ENCODE data around the gene VIPR1. TPM values are rescaled to one million over a fixed set of nuclear protein-coding genes. Genes with fewer than 3 reads are reported as not detected.
A peak's percentile ranks its signal among the peaks of the same experiment; 100 is the strongest.

Gene VIPR1
- total RNA-seq, 1 donor from 2014 or later: 1.6 TPM

DNA sequence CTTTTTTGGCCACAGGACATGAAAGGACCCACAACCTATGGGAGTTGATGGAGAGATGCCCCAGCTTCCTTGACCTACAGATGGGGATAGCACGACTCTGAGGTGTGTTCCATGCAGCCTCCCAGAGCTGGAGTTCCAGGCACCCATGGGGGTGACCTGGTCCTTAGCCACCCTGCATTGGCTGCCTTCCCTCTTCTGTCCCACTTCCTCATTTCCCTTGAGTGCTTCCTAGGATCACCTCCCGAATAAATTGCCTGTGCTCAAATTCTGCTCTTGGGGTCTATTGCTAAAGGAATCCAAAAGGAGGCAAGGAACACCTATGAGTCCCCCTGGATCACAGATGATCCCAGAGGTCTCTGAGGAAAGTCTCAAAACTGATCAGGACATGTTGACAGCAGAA, 24.7 kb upstream of the VIPR1 start:
- peaks cover 0 to 5% (median 0%) of the 10 kb centered on the region in 3 donors for H3K27me3 ChIP-seq (ENCODE audit: control insufficient read depth in 3 of 3, insufficient read depth in 3 of 3, low read length in 3 of 3)
- H3K27ac ChIP-seq (ENCODE audit: low read depth, low read length): no peak overlapping the region
- no peak overlapping the region for H3K4me3 ChIP-seq (ENCODE audit: low read length in 3 of 3)
- H3K36me3 ChIP-seq (ENCODE audit: control insufficient read depth in 3 of 3, insufficient read depth in 3 of 3, low read length in 3 of 3): no peaks in the 10 kb centered on the region
- no peaks in the 10 kb centered on the region for H3K4me1 ChIP-seq (ENCODE audit: control insufficient read depth in 3 of 3, insufficient read depth in 3 of 3, low read length in 3 of 3)
- H3K9ac ChIP-seq (ENCODE audit: low read depth in 1 of 3, low read length in 3 of 3): no peak overlapping the region
- peaks cover 0 to 3% (median 2%) of the 10 kb centered on the region in 3 donors for H3K9me3 ChIP-seq (ENCODE audit: control insufficient read depth in 3 of 3, low read length in 3 of 3)

DNA sequence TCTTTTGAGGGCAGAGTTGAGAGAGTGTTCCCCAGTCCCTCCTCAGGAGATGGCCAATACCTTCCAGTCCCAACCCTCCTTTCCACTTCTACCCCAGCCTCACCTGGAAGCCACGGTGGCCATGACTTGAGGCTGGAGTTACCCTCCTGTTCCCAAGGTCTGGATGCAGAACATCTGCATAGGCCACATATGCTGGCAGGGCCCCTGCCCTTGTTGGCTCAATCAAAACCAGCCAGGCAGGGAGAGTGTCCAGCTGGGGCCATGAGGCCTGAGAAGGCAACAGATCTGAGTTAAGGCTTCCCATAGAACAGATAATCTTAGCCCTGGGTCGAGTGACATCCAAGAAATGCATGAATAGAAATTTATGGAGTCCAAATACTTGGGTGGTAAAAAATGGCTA, 23.6 kb upstream of the VIPR1 start:
- H3K4me3 ChIP-seq (ENCODE audit: low read length in 3 of 3): no peak overlapping the region

DNA sequence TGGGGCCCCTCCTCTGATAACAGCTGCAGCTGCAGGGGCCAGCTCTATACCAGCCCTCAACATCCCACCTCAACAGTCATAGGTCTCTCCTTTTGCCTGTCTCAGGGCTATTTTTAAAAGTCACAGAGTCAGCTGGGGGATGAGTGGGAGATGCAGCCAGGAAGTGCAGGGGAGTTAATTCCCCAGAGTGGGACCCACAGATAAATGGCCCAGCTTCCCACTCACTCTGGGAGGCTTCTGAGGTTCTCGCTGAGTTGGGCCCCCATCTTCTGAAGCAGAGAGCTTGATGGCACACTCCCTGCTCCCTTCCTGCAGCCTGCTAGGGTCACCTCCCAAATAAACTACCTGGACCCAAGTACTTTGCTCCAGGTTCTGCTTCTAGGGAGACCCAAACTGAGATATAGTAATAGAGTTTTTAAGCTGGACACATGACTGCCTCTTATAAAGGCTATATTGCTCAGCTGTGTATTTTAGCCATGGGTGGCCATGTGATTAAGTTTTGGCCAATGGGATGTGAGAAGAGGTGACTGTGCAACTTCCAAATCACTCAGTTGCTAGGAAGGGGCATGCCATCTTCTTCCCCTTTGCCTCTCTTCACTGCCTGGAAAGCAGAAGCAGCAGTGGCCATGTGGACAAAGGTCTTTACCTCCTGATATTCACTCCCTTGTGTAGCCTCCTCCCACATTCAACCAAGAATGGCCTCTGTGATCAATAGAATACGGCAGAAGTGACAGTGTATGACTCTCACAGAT, 15.5 kb upstream of the VIPR1 start:
- peaks cover 6 to 16% (median 7%) of the 10 kb centered on the region in 3 donors for H3K4me1 ChIP-seq (ENCODE audit: control insufficient read depth in 3 of 3, insufficient read depth in 3 of 3, low read length in 3 of 3)
- no peak overlapping the region for H3K27ac ChIP-seq (ENCODE audit: low read depth, low read length)
- H3K4me3 ChIP-seq (ENCODE audit: low read length in 3 of 3): no peak overlapping the region
- no peaks in the 10 kb centered on the region for H3K9me3 ChIP-seq (ENCODE audit: control insufficient read depth in 3 of 3, low read length in 3 of 3)
- H3K9ac ChIP-seq (ENCODE audit: low read depth in 1 of 3, low read length in 3 of 3): no peak overlapping the region
- H3K27me3 ChIP-seq (ENCODE audit: control insufficient read depth in 3 of 3, insufficient read depth in 3 of 3, low read length in 3 of 3): no peaks in the 10 kb centered on the region
- H3K36me3 ChIP-seq (ENCODE audit: control insufficient read depth in 3 of 3, insufficient read depth in 3 of 3, low read length in 3 of 3): no peaks in the 10 kb centered on the region

More for the DNA sequence above, 23.6 kb upstream of the VIPR1 start:
- no peak overlapping the region for H3K27ac ChIP-seq (ENCODE audit: low read depth, low read length)
- no peaks in the 10 kb centered on the region for H3K4me1 ChIP-seq (ENCODE audit: control insufficient read depth in 3 of 3, insufficient read depth in 3 of 3, low read length in 3 of 3)
- peaks cover 0 to 3% (median 2%) of the 10 kb centered on the region in 3 donors for H3K9me3 ChIP-seq (ENCODE audit: control insufficient read depth in 3 of 3, low read length in 3 of 3)
- no peaks in the 10 kb centered on the region for H3K36me3 ChIP-seq (ENCODE audit: control insufficient read depth in 3 of 3, insufficient read depth in 3 of 3, low read length in 3 of 3)
- H3K27me3 ChIP-seq (ENCODE audit: control insufficient read depth in 3 of 3, insufficient read depth in 3 of 3, low read length in 3 of 3): no peaks in the 10 kb centered on the region
- H3K9ac ChIP-seq (ENCODE audit: low read depth in 1 of 3, low read length in 3 of 3): no peak overlapping the region

DNA sequence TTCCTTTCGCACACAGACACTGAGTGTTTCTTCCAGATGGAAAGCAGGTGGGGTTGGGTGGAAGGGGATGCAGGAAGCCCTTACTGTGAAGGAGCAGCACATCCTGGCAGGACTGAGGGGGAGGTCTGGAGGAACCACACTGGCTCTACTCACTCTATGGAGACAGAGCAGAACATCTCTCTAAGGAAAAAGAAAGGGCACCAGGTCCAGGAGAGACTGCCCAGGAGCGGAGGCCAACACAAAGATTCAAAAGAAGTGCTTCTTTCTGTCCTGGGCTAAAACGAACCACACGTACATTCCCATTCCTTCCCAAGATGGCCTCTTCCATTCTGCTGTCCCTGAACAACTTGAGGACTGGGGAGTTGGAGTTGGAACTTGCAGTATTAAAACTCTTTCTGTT, 13.8 kb upstream of the VIPR1 start:
- H3K4me1 ChIP-seq (ENCODE audit: control insufficient read depth in 3 of 3, insufficient read depth in 3 of 3, low read length in 3 of 3): peaks cover 6 to 16% (median 7%) of the 10 kb centered on the region in 3 donors
- H3K36me3 ChIP-seq (ENCODE audit: control insufficient read depth in 3 of 3, insufficient read depth in 3 of 3, low read length in 3 of 3): no peaks in the 10 kb centered on the region
- H3K9ac ChIP-seq (ENCODE audit: low read depth in 1 of 3, low read length in 3 of 3): no peak overlapping the region
- H3K27ac ChIP-seq (ENCODE audit: low read depth, low read length): no peak overlapping the region
- no peak overlapping the region for H3K4me3 ChIP-seq (ENCODE audit: low read length in 3 of 3)
- H3K27me3 ChIP-seq (ENCODE audit: control insufficient read depth in 3 of 3, insufficient read depth in 3 of 3, low read length in 3 of 3): no peaks in the 10 kb centered on the region
- H3K9me3 ChIP-seq (ENCODE audit: control insufficient read depth in 3 of 3, low read length in 3 of 3): no peaks in the 10 kb centered on the region

DNA sequence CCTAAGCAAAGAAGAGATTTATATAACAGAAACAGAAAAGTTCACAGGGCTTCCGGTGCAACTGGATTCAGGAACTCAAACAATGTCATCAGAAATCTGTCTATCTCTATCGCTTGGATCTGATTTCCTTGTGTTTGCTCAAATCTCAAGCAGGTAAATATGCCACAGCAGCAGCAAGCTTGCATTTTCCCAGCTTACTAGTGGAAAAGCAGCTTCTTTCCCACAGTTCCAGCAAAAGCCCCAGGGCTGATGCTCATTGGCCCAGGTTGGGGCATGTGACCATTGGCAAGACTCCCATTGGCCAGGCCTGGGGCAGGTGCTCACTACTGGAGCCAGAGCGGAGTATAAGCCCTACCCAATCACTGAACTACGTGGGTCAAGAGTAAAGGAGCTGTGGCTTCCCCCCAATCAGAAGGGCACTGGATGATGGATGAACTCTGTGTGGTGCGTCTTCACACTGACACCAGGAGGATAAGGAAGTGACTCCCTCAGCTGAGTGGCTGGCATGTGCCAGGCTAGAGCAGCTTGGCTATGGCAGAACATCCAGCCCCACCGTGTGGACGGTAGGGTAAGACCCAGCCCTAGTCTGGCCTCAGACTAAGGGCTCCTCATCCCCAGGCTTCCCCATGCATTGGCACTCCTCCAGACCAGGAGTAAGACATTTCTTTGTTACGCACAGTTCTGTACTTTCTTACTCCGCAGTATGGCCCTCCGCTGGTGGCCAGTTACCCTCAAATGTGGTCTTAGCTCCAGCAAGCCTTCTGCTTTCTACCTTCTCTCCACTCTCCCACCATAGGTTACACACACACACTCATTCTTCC, 13.1 kb upstream of the VIPR1 start:
- Histone ChIP-seq H3K27ac (ENCODE audit: low read depth, low read length) (no peak overlapping the region), H3K4me3 (ENCODE audit: low read length in 3 of 3) (no peak overlapping the region), H3K36me3 (ENCODE audit: control insufficient read depth in 3 of 3, insufficient read depth in 3 of 3, low read length in 3 of 3) (no peaks in the 10 kb centered on the region), H3K27me3 (ENCODE audit: control insufficient read depth in 3 of 3, insufficient read depth in 3 of 3, low read length in 3 of 3) (no peaks in the 10 kb centered on the region), H3K4me1 (ENCODE audit: control insufficient read depth in 3 of 3, insufficient read depth in 3 of 3, low read length in 3 of 3) (peaks cover 6 to 16% (median 7%) of the 10 kb centered on the region in 3 donors), H3K9me3 (ENCODE audit: control insufficient read depth in 3 of 3, low read length in 3 of 3) (no peaks in the 10 kb centered on the region), H3K9ac (ENCODE audit: low read depth in 1 of 3, low read length in 3 of 3) (no peak overlapping the region)

DNA sequence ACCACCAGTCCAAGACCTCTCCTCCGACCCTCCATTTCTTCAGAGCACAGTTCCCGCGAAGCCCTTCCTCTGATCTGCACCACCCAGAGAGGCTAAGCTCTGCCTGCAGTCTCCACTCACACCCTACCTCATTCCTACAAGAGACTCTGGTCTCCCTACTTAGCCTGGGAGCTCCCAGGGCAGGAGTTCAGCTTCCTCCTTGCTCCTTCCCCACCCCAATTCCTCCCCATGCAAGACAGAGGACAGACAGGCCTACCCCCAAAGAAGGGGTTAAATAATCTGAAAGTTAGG, 12.6 kb upstream of the VIPR1 start:
- H3K4me3 ChIP-seq (ENCODE audit: low read length in 3 of 3): no peak overlapping the region
- no peak overlapping the region for H3K27ac ChIP-seq (ENCODE audit: low read depth, low read length)
- H3K9ac ChIP-seq (ENCODE audit: low read depth in 1 of 3, low read length in 3 of 3): peak overlapping the region in 1 of 3 donors; percentile 40
- H3K27me3 ChIP-seq (ENCODE audit: control insufficient read depth in 3 of 3, insufficient read depth in 3 of 3, low read length in 3 of 3): no peaks in the 10 kb centered on the region
- no peaks in the 10 kb centered on the region for H3K36me3 ChIP-seq (ENCODE audit: control insufficient read depth in 3 of 3, insufficient read depth in 3 of 3, low read length in 3 of 3)
- H3K4me1 ChIP-seq (ENCODE audit: control insufficient read depth in 3 of 3, insufficient read depth in 3 of 3, low read length in 3 of 3): peaks cover 6 to 16% (median 7%) of the 10 kb centered on the region in 3 donors
- H3K9me3 ChIP-seq (ENCODE audit: control insufficient read depth in 3 of 3, low read length in 3 of 3): no peaks in the 10 kb centered on the region

DNA sequence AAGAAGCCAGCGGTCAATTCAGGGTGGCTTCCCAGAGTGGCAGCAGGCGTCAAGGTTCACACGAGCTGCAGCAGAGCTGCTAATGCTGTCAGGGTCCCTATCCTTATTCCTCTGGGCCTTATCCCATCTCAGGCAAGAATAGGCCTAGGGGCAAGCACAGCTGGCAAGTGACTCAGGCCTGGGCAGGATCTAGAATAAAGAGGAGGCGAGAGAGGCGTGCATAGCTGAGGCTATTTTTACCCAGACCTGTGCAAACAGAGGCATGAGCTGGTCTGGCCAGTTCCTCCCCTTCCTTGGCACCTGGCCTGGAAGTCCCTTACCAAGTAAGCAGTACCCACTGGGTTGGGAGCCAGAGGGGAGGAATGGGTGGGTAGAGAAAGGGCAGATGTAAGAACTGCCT, 12.2 kb upstream of the VIPR1 start:
- Histone ChIP-seq H3K9ac (ENCODE audit: low read depth in 1 of 3, low read length in 3 of 3) (peak overlapping the region in 1 of 3 donors; percentile 40), H3K27ac (ENCODE audit: low read depth, low read length) (no peak overlapping the region), H3K4me3 (ENCODE audit: low read length in 3 of 3) (no peak overlapping the region), H3K36me3 (ENCODE audit: control insufficient read depth in 3 of 3, insufficient read depth in 3 of 3, low read length in 3 of 3) (no peaks in the 10 kb centered on the region), H3K27me3 (ENCODE audit: control insufficient read depth in 3 of 3, insufficient read depth in 3 of 3, low read length in 3 of 3) (no peaks in the 10 kb centered on the region), H3K4me1 (ENCODE audit: control insufficient read depth in 3 of 3, insufficient read depth in 3 of 3, low read length in 3 of 3) (peaks cover 6 to 16% (median 7%) of the 10 kb centered on the region in 3 donors), H3K9me3 (ENCODE audit: control insufficient read depth in 3 of 3, low read length in 3 of 3) (no peaks in the 10 kb centered on the region)

DNA sequence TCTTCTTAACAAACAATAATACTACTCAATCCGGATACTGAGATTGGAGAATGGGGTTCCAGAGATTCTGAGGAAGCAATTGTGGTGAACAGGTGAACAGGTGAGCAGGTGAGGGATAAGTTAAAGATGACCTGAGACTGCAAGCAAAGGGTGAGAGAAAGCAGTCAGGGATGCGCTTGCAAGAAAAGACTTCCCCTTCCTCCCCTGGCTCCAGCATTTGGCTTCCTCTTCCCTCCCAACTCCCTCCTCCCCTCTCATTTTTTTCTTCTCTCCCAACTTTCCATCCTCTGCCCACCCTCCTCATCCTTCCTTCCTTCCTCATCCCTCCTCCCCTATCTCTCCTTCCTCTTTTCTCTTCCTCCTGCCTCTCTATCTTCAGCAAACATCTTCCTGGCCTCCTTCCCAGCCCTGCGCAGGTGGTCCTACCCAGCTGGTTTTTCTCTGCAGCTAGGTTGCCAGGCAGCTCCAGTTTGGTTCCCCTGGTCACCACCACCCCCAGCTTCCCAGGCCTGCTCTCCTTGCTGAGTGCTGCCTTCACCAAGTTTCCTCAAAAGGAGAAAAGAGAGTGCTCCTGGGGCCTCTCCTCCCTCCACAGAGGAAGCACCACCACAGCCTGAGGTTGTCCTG, 10.4 kb upstream of the VIPR1 start:
- Histone ChIP-seq H3K9ac (ENCODE audit: low read depth in 1 of 3, low read length in 3 of 3) (no peak overlapping the region), H3K27me3 (ENCODE audit: control insufficient read depth in 3 of 3, insufficient read depth in 3 of 3, low read length in 3 of 3) (peaks cover 0 to under 1% (median under 1%) of the 10 kb centered on the region in 3 donors), H3K9me3 (ENCODE audit: control insufficient read depth in 3 of 3, low read length in 3 of 3) (no peaks in the 10 kb centered on the region), H3K4me3 (ENCODE audit: low read length in 3 of 3) (no peak overlapping the region), H3K36me3 (ENCODE audit: control insufficient read depth in 3 of 3, insufficient read depth in 3 of 3, low read length in 3 of 3) (no peaks in the 10 kb centered on the region), H3K4me1 (ENCODE audit: control insufficient read depth in 3 of 3, insufficient read depth in 3 of 3, low read length in 3 of 3) (peaks cover 6 to 16% (median 7%) of the 10 kb centered on the region in 3 donors), H3K27ac (ENCODE audit: low read depth, low read length) (no peak overlapping the region)

DNA sequence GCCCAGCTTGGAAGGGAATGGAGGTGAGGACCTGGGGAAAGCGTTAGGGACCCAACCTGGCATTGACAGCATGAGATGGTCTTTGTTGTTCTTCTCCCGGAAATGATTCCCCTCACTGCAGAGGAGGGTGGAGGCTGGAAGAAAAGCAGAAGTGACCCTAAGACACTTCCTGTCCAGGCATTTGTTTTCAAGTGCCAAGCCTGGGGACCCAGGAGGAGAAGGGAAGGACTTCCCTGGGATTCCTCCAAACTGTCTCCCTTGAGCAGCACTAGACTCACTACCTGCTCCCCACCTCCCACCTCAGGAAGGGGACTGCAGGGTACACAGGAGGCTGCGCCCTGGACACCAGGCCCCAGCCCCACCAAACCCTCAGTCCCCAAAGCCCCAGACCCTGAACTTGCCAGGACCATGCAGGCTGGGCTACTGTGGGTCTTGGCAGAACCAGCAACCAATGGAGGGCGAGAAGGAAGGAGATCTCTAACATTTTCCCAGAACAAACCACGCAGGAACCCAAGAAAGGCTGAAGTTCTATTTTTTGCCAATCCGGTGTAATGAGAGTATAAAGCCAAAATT, 9.8 kb upstream of the VIPR1 start:
- peaks cover 4 to 7% (median 5%) of the 10 kb centered on the region in 3 donors for H3K27me3 ChIP-seq (ENCODE audit: control insufficient read depth in 3 of 3, insufficient read depth in 3 of 3, low read length in 3 of 3)
- no peaks in the 10 kb centered on the region for H3K36me3 ChIP-seq (ENCODE audit: control insufficient read depth in 3 of 3, insufficient read depth in 3 of 3, low read length in 3 of 3)
- no peak overlapping the region for H3K4me3 ChIP-seq (ENCODE audit: low read length in 3 of 3)
- H3K9ac ChIP-seq (ENCODE audit: low read depth in 1 of 3, low read length in 3 of 3): no peak overlapping the region
- H3K4me1 ChIP-seq (ENCODE audit: control insufficient read depth in 3 of 3, insufficient read depth in 3 of 3, low read length in 3 of 3): peaks cover 6 to 20% (median 7%) of the 10 kb centered on the region in 3 donors
- H3K27ac ChIP-seq (ENCODE audit: low read depth, low read length): no peak overlapping the region
- H3K9me3 ChIP-seq (ENCODE audit: control insufficient read depth in 3 of 3, low read length in 3 of 3): no peaks in the 10 kb centered on the region

Data from skeletal muscle tissue (tissue), 4 donors.